ENCODE measurements around the gene TSC22D1. TPM values are rescaled to one million over a fixed set of nuclear protein-coding genes. Genes with fewer than 3 reads are reported as not detected.
A peak's percentile ranks its signal among the peaks of the same experiment; 100 is the strongest.

TSC22D1 gene
- total RNA-seq, 1 donor from 2014 or later, result 195 TPM

- ATAC-seq, result peak; percentile 62
- intact Hi-C loops (cut with DNase I), result loop anchor here (5.0 kb wide), 3 partner anchors 48 to 187 kb away; no protein-coding TSS in a partner anchor
- DNase-seq (ENCODE audit: missing footprints), result no peak
Observed at GRCh38 chr13:44383945-44384344, 192.2 kb downstream of the TSC22D1 start.

- ATAC-seq (peak; percentile 60), DNase-seq (ENCODE audit: missing footprints) (no peak)
- intact Hi-C loops (cut with DNase I), result loop anchor here (5.0 kb wide), 3 partner anchors 50 to 185 kb away; no protein-coding TSS in a partner anchor
Observed at GRCh38 chr13:44382635-44383145, 193.4 kb downstream of the TSC22D1 start.

Other genes starting within 250 kb of the TSC22D1 start
- 15.7 TPM for gene SERP2, start 202.5 kb downstream of the TSC22D1 start, total RNA-seq

Measured in Right ventricle myocardium inferior (tissue), 1 donor.